Measurements from ENCODE around the gene ASS1. TPM values are rescaled to one million over a fixed set of nuclear protein-coding genes. Genes with fewer than 3 reads are reported as not detected.

Gene ASS1
- total and polyA plus RNA-seq, 2 donors (not counting 1 experiment from before 2014, with no cell fraction given) = 0.30 to 0.44 TPM

DNA sequence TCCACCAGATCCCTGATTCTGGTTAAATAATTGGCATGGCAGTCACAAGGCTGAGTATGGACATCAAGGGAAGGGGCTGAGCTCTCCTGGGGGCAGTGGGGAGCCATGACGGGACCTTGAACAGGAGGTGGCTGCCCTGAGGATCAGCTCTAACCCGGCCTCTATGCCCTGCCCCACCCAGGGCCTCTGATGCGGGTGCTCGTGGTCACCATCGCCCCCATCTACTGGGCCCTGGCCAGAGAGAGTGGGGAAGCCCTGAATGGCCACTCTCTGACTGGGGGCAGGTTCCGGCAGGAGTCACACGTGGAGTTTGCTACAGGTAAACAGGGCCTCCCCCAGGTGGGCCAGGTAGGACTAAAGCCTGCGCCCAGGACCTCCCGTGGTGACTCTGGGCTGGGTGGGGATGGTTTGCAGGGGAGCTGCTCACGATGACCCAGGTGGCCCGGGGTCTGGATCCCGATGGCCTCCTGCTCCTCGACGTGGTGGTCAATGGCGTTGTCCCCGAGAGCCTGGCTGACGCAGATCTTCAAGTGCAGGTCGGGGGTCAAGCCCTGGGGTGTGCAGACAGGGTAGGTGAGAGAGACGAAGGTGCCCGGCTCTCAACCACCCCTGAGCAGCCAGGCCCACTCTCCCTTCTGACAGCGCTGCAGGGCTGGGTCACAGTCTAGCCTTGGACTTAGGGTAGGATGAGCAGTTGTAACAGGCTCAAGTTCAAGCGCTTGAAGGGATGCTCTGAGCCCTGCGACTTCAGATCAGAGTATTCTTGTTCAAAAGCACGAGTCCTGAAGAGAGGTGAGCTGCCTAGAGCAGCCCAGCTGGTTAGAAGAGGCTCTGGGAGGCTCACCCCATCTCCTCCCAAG, 19.9 kb upstream of the ASS1 start:
- H3K36me3 ChIP-seq (replicated peaks in 1 of 2; ENCODE audit: control extremely low read depth in 1 of 2, control insufficient read depth in 1 of 2, extremely low read depth in 1 of 2, insufficient read depth in 2 of 2, low read length in 1 of 2) = no peaks in the 10 kb centered on the region
- H3K4me3 ChIP-seq (ENCODE audit: control extremely low read depth in 1 of 5, extremely low read depth in 1 of 5, insufficient read depth in 1 of 5, low read depth in 2 of 5, low read length in 4 of 5) = no peak overlapping the region
- TF ChIP-seq, protein P1, sequence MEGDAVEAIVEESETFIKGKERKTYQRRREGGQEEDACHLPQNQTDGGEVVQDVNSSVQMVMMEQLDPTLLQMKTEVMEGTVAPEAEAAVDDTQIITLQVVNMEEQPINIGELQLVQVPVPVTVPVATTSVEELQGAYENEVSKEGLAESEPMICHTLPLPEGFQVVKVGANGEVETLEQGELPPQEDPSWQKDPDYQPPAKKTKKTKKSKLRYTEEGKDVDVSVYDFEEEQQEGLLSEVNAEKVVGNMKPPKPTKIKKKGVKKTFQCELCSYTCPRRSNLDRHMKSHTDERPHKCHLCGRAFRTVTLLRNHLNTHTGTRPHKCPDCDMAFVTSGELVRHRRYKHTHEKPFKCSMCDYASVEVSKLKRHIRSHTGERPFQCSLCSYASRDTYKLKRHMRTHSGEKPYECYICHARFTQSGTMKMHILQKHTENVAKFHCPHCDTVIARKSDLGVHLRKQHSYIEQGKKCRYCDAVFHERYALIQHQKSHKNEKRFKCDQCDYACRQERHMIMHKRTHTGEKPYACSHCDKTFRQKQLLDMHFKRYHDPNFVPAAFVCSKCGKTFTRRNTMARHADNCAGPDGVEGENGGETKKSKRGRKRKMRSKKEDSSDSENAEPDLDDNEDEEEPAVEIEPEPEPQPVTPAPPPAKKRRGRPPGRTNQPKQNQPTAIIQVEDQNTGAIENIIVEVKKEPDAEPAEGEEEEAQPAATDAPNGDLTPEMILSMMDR (IDR thresholded peaks at IDR 0.05) = no peak
- TF ChIP-seq EZH2 (IDR thresholded peaks at IDR 0.05; ENCODE audit: borderline replicate concordance, insufficient read depth, low read depth, low read length, poor library complexity, severe bottlenecking) = no peak
- H3K4me2 ChIP-seq (replicated peaks; ENCODE audit: low read depth, low read length, poor library complexity, severe bottlenecking) = no peak overlapping the region
- H3K27ac ChIP-seq (ENCODE audit: low read length in 2 of 2) = no peak overlapping the region
- no peak overlapping the region for H3K9ac ChIP-seq (ENCODE audit: low read length)
- peaks cover 0 to 7% (median 0%) of the 10 kb centered on the region in 3 donors for H3K9me3 ChIP-seq (ENCODE audit: control extremely low read depth in 1 of 3, control insufficient read depth in 2 of 3, insufficient read depth in 1 of 3, low read length in 2 of 3)
- peaks cover 0 to 12% (median 0%) of the 10 kb centered on the region in 4 experiments for H3K27me3 ChIP-seq (replicated peaks in 1 of 4; ENCODE audit: control extremely low read depth in 1 of 4, control insufficient read depth in 3 of 4, insufficient read depth in 4 of 4, low read length in 3 of 4)
- no peaks in the 10 kb centered on the region for H3K79me2 ChIP-seq (ENCODE audit: control insufficient read depth, insufficient read depth, low read length)
- ChIA-PET CTCF (no interaction called here), POLR2A (no interaction called here)
- no peak for ATAC-seq (ENCODE audit: low read depth)
- no peaks in the 10 kb centered on the region for H3K4me1 Mint-ChIP-seq
- H3K27me3 Mint-ChIP-seq = peaks cover 5% of the 10 kb centered on the region
- H4K20me1 ChIP-seq (ENCODE audit: control insufficient read depth, insufficient read depth, low read length, poor library complexity, severe bottlenecking) = no peaks in the 10 kb centered on the region
- H3K4me1 ChIP-seq (ENCODE audit: control insufficient read depth in 2 of 2, insufficient read depth in 2 of 2, low read length in 2 of 2) = no peaks in the 10 kb centered on the region
- no peak overlapping the region for H2AFZ ChIP-seq (ENCODE audit: insufficient read depth, low read depth, low read length, poor library complexity, severe bottlenecking)
- H3K27ac Mint-ChIP-seq = no peak overlapping the region
- WGBS (ENCODE audit: insufficient coverage) = 93% methylated on average over 23 of the region's 24 CpGs
- DNase-seq = no peak
- intact Hi-C loops (cut with micrococcal nuclease) = no loop called here
- H3K4me3 Mint-ChIP-seq = no peak overlapping the region
- no peaks in the 10 kb centered on the region for H3K9me3 Mint-ChIP-seq (ENCODE audit: insufficient read depth)
